Measurements from ENCODE around the gene WFIKKN2. TPM values are rescaled to one million over a fixed set of nuclear protein-coding genes. Genes with fewer than 3 reads are reported as not detected.
A peak's percentile ranks its signal among the peaks of the same experiment; 100 is the strongest.

The WFIKKN2 gene
- total and polyA plus RNA-seq, 2 of the 4 experiments (the other 2 are of a cell fraction) = 0.02 TPM; not detected in 1

DNA sequence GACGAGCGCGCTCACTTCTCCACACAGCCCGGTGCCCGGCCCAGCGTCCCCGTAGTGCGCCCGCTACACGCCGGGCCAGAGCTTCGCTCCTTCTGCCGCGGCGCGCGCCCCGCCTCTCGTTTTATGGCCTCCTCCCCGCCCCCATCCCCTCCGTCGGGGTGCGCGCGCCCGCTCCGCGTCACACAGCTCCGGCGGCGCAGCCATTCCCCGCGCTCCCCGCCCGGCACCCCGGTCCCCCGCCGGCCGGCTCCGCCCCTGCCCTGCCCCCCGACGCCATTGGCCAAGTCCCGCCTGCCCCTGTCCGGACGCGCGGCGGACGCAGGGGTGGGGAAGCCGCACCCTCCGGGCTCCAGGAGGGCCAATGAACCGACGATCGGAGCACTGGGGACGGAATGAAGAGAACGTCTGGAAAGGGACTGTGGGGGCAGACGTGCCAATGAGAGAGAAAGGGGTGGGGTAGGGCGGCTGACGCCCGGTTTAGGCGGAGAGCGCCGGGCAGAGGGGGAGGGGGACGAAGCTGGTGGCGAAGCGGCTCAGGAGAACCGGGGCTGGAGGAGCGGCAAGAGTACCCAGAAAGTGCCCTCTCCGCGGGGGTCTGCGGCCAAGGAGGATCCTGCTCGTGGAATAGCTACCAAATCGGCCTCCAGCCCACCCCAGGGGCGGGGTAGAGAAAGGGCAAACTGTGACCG lies 31.0 kb downstream of the WFIKKN2 start, which contains the start of gene TOB1:
Gene TOB1 (minus strand): TSS at position 94 of the 689 bp plus-strand sequence. CDS start 2,337 bp downstream, outside the sequence.
- Histone ChIP-seq H3K18ac (ENCODE audit: low read depth, low read length) (peak within 1 kb of the TSS; percentile 58), H2BK20ac (ENCODE audit: low read depth, low read length) (no peak within 1 kb of the TSS), H2BK5ac (ENCODE audit: low read depth, low read length, poor library complexity, severe bottlenecking) (peak within 1 kb of the TSS; percentile 78), H3K56ac (ENCODE audit: extremely low read depth, insufficient read depth, low read length) (peak within 1 kb of the TSS; percentile 55), H4K8ac (ENCODE audit: low read depth in 2 of 2, low read length in 2 of 2) (peak within 1 kb of the TSS in 1 of 2 experiments; percentile 69; a peak in 3 of 4 replicates), H3K4me3 (ENCODE audit: insufficient read depth, low read depth, low read length) (peak within 1 kb of the TSS; percentile 97), H4K91ac (ENCODE audit: insufficient read depth, low read depth, low read length) (peak within 1 kb of the TSS; percentile 10), H3K4ac (ENCODE audit: low read depth, low read length) (peak within 1 kb of the TSS; percentile 86), H4K20me1 (ENCODE audit: insufficient read depth, low read length) (peaks cover 29% of the 10 kb centered on the region; the same call in 1 of the 2 replicates), H3K4me2 (ENCODE audit: low read depth, low read length) (peak within 1 kb of the TSS; percentile 93), H3K14ac (replicated peaks; ENCODE audit: low read depth, low read length) (peak within 1 kb of the TSS; percentile 93), H2AFZ (replicated peaks; ENCODE audit: low read length, poor library complexity) (peak within 1 kb of the TSS; percentile 88), H3K4me1 (ENCODE audit: control insufficient read depth, insufficient read depth, low read length) (peaks cover 4% of the 10 kb centered on the region), H3K27ac (ENCODE audit: insufficient read depth, low read length) (peak within 1 kb of the TSS; percentile 90), H3K36me3 (ENCODE audit: control insufficient read depth, insufficient read depth, low read length) (peaks cover 6% of the 10 kb centered on the region), H3K79me1 (ENCODE audit: low read depth in 1 of 2, low read length in 2 of 2) (peaks cover 15 to 20% of the 10 kb centered on the region in 2 experiments), H3K9me3 (ENCODE audit: control insufficient read depth, insufficient read depth, low read length) (no peaks in the 10 kb centered on the region), H2BK15ac (ENCODE audit: low read depth, low read length) (no peak within 1 kb of the TSS), H2AK5ac (ENCODE audit: low read depth, low read length) (peak within 1 kb of the TSS; percentile 69; the same call in 1 of the 2 replicates), H2BK120ac (ENCODE audit: low read depth, low read length) (no peak within 1 kb of the TSS), H3K9ac (ENCODE audit: low read depth, low read length) (peak within 1 kb of the TSS; percentile 67), H3K27me3 (ENCODE audit: control insufficient read depth, insufficient read depth, low read length) (no peaks in the 10 kb centered on the region), H4K5ac (ENCODE audit: low read depth, low read length) (peak within 1 kb of the TSS; percentile 19), H3K23ac (ENCODE audit: low read depth, low read length) (peak within 1 kb of the TSS; percentile 67), H3K9me1 (ENCODE audit: insufficient read depth, low read length) (peaks cover 6% of the 10 kb centered on the region; the same call in 1 of the 2 replicates), H2AK9ac (replicated peaks; ENCODE audit: low read depth, low read length, poor library complexity) (peak within 1 kb of the TSS; percentile 92)
- ChIA-PET POLR2A (ENCODE audit: unreplicated experiment) (interaction anchor here (0.6 to 1.5 kb wide), 21 partner anchors 10 to 161 kb away, joined by 3 to 21 read pairs (median 4); no protein-coding TSS in a partner anchor), CTCF (interaction anchor here (0.6 to 1.7 kb wide), 3 partner anchors 14 to 171 kb away, joined by 3 to 5 read pairs (median 4); no protein-coding TSS in a partner anchor)
- dilution Hi-C loops (cut with HindIII; ENCODE audit: low sequenced_read_pairs, unreplicated experiment) = no loop called here
- TF ChIP-seq POLR2A (IDR thresholded peaks at IDR 0.05; ENCODE audit: low read depth, low read length) = peak; percentile 100
- TF ChIP-seq CHD1 (IDR thresholded peaks at IDR 0.05; ENCODE audit: low read depth, low read length) = no peak
- TF ChIP-seq MXI1 (IDR thresholded peaks at IDR 0.05; ENCODE audit: borderline replicate concordance, low read depth, low read length) = 0 out of 2 replicates have a peak, but pooled peaks have one; percentile 22
- peak; percentile 88 for TF ChIP-seq MAZ (IDR thresholded peaks at IDR 0.05; ENCODE audit: borderline replicate concordance, low read depth, low read length)
- TF ChIP-seq CEBPB (IDR thresholded peaks at IDR 0.05; ENCODE audit: low read depth, low read length) = no peak
- TF ChIP-seq NFE2L2 (IDR thresholded peaks at IDR 0.05; ENCODE audit: low read depth, low read length) = peak; percentile 35; the same call in 1 of the 2 replicates
- TF ChIP-seq RAD21 (IDR thresholded peaks at IDR 0.05; ENCODE audit: low read length) = no peak
- in situ Hi-C loops (cut with MboI; ENCODE audit: low sequenced_read_pairs) = loop anchor here (10.0 kb wide), 1 partner anchor 278 kb away; no protein-coding TSS in a partner anchor
- intact Hi-C loops (cut with micrococcal nuclease) = loop anchor here (2.0 to 10.0 kb wide), 3 partner anchors 36 to 248 kb away; no protein-coding TSS in a partner anchor
- 1% methylated on average over 44 of the region's 75 CpGs; no CpG with 5 or more reads in 1 of the 2 experiments for WGBS, 2 experiments (ENCODE audit: extremely low coverage in 2 of 2, insufficient read length in 1 of 2)
- ATAC-seq (ENCODE audit: low read depth) (peak; percentile 90), DNase-seq (peak; percentile 93)
- no TSS peak for BruUV-seq (replicated peaks)

Measured in IMR-90 (cell line).